Left lung (tissue), 10 donors: ENCODE data around the gene MDK. TPM values are rescaled to one million over a fixed set of nuclear protein-coding genes. Genes with fewer than 3 reads are reported as not detected.
A peak's percentile ranks its signal among the peaks of the same experiment; 100 is the strongest.

ENCODE experiments used
- ATAC-seq: fragments of 200-7000 bp; cut with Tn5 transposase; one replicate; pipeline ENCODE4 v1.9.1; 2020; ENCODE audit warnings: moderate library complexity
- DNase-seq, 4 donors: peaks; one replicate each; pipeline ENCODE4 v3.0.0-alpha.2; 2013 to 2020
- H3K27ac ChIP-seq, 2 donors: fragments of 200-600 bp; sonication (generic) in 1 of 2; one replicate each; pipeline versions ENCODE4 v1.5.0 to v1.8.0; 2020 to 2021
- H3K27me3 ChIP-seq, 2 donors: fragments of 200-600 bp; sonication (generic) in 1 of 2; one replicate each; pipeline versions ENCODE4 v1.5.0 to v1.8.0; 2020 to 2021
- H3K36me3 ChIP-seq, 2 donors: fragments of 200-600 bp; sonication (generic) in 1 of 2; one replicate each; pipeline versions ENCODE4 v1.5.0 to v1.8.0; 2020 to 2021
- H3K4me1 ChIP-seq, 2 donors: fragments of 200-600 bp; one replicate each; pipeline ENCODE4 v1.8.0; 2021
- H3K4me3 ChIP-seq, 2 donors: fragments of 200-600 bp; sonication (generic) in 1 of 2; one replicate each; pipeline versions ENCODE4 v1.5.0 to v1.8.0; 2020 to 2021; ENCODE audit warnings: mild to moderate bottlenecking in 1 of 2
- H3K9me3 ChIP-seq, 2 donors: fragments of 200-600 bp; sonication (generic) in 1 of 2; one replicate each; pipeline versions ENCODE4 v1.5.0 to v1.8.0; 2020 to 2021
- intact Hi-C, 2 donors: fragments of 100-400 bp; cut with DNase I; formaldehyde crosslinking; loops; one replicate each; pipeline versions ENCODE4 v1.11.2 to v1.14.2; 2022
- polyA plus RNA-seq, 6 donors: library from polyadenylated mRNA; unstranded; fragments of 120-200 nt; gene quantifications; one replicate each; pipeline ENCODE4 v1.2.1, GENCODE V29; 2013; ENCODE audit not compliant: insufficient read length in 6 of 6
- total RNA-seq, 2 donors: library from RNA; stranded (reverse); fragmentation: NEBNext Ultra II Directional; extraction: Animal tissue kit (Norgen Biotek cat#: 25700); gene quantifications; one replicate each; pipeline ENCODE4 v1.2.1, GENCODE V29; 2021
- TF ChIP-seq, protein P1 (sequence below), 2 donors: fragments of 200-600 bp; sonication (generic) in 1 of 2; IDR thresholded peaks; one replicate each; pipeline versions ENCODE4 v1.5.0 to v1.8.0; 2021; ENCODE audit warnings: antibody characterized with exemption in 2 of 2
- donor health status: DM: no; HTN: yes; CAD: no.
- donor health status: DM: no; HTN: no; CAD: no.

The MDK gene
- total and polyA plus RNA-seq, 8 donors = 15.4 to 1,135 (median 872) TPM

- Histone ChIP-seq H3K4me1 (peaks cover 17 to 41% of the 10 kb centered on the region in 2 donors), H3K27ac (no peak overlapping the region), H3K27me3 (peaks cover 48 to 88% of the 10 kb centered on the region in 2 donors), H3K9me3 (no peaks in the 10 kb centered on the region), H3K36me3 (no peaks in the 10 kb centered on the region), H3K4me3 (no peak overlapping the region)
- DNase-seq (no peak), ATAC-seq (no peak)
- TF ChIP-seq, protein P1, sequence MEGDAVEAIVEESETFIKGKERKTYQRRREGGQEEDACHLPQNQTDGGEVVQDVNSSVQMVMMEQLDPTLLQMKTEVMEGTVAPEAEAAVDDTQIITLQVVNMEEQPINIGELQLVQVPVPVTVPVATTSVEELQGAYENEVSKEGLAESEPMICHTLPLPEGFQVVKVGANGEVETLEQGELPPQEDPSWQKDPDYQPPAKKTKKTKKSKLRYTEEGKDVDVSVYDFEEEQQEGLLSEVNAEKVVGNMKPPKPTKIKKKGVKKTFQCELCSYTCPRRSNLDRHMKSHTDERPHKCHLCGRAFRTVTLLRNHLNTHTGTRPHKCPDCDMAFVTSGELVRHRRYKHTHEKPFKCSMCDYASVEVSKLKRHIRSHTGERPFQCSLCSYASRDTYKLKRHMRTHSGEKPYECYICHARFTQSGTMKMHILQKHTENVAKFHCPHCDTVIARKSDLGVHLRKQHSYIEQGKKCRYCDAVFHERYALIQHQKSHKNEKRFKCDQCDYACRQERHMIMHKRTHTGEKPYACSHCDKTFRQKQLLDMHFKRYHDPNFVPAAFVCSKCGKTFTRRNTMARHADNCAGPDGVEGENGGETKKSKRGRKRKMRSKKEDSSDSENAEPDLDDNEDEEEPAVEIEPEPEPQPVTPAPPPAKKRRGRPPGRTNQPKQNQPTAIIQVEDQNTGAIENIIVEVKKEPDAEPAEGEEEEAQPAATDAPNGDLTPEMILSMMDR (IDR thresholded peaks at IDR 0.05) = no peak
- intact Hi-C loops = loop anchor here in 1 of 2 donors (5.0 kb wide), 1 partner anchor 150 kb away; no protein-coding TSS in a partner anchor
Measured at GRCh38 chr11:46387456-46387855, 6.0 kb downstream of the MDK start.

GRCh38 chr11:46387919-46388618 lies 6.6 kb downstream of the MDK start:
- no peaks in the 10 kb centered on the region for H3K36me3 ChIP-seq
- TF ChIP-seq, protein P1 (IDR thresholded peaks at IDR 0.05) = no peak
- no peak for DNase-seq
- intact Hi-C loops = loop anchor here in 1 of 2 donors (5.0 kb wide), 1 partner anchor 149 kb away; no protein-coding TSS in a partner anchor
- no peak for ATAC-seq
- peaks cover 20 to 43% of the 10 kb centered on the region in 2 donors for H3K4me1 ChIP-seq
- H3K9me3 ChIP-seq = no peaks in the 10 kb centered on the region
- no peak overlapping the region for H3K27ac ChIP-seq
- no peak overlapping the region for H3K4me3 ChIP-seq
- peaks cover 48 to 88% of the 10 kb centered on the region in 2 donors for H3K27me3 ChIP-seq

- no peak for ATAC-seq
- intact Hi-C loops = loop anchor here in 1 of 2 donors (5.0 kb wide), 1 partner anchor 148 kb away; no protein-coding TSS in a partner anchor
- Histone ChIP-seq H3K9me3 (no peaks in the 10 kb centered on the region), H3K4me1 (peaks cover 20 to 45% of the 10 kb centered on the region in 2 donors), H3K27me3 (peaks cover 48 to 90% of the 10 kb centered on the region in 2 donors), H3K36me3 (no peaks in the 10 kb centered on the region), H3K27ac (no peak overlapping the region), H3K4me3 (no peak overlapping the region)
- DNase-seq = no peak
- TF ChIP-seq, protein P1 (IDR thresholded peaks at IDR 0.05) = no peak
Measured at GRCh38 chr11:46388619-46389449, 7.4 kb downstream of the MDK start.

DNA sequence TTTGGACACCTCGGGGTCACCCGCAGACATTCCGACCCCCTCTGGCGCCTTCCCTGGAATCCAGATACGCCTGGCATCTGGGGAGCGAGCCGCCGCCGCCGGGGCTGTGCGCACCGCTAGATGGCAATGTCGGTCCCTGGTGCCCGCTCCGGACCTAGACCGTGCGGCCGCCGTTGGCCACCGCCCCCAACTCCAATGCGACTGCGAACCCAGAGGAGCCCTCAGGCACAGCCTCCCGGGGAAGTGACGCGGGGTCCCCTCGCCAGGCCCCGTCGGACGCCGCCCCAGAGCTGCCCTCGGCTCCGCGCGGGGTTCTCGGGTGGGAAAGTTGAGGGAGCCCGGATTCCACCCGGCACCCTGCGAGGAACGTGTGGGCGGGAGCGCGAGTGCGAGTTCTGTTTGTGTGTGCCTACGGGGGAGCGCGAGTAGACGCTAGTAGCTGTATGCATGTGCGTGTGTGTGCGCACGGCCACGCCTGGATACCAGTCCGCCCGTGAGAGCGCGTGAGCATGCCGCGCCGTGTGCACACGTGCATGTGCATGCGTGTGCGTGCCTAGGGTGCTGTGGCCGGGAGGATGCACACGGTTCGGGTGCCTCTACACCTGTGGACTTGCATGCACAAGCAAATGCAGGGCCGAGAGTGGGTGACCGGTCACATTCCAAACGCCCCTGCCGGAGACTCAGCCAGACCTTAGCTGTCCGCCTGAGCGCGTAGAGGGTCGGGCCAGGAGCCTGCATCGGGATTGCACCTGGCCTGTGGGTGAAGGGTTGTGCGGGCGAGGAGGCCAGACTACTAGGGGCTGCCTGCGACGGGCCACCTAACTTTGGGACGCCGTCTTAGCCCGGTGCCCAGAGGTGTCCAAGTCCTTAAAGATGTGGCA lies 8.2 kb downstream of the MDK start:
- DNase-seq (peak in 3 of 4 donors; percentile 68 to 93 (median 74)), ATAC-seq (peak; percentile 81)
- H3K36me3 ChIP-seq = no peaks in the 10 kb centered on the region
- H3K9me3 ChIP-seq = no peaks in the 10 kb centered on the region
- H3K27ac ChIP-seq = no peak overlapping the region
- intact Hi-C loops = loop anchor here in 1 of 2 donors (5.0 kb wide), 1 partner anchor 148 kb away; no protein-coding TSS in a partner anchor
- H3K4me1 ChIP-seq = peaks cover 20 to 45% of the 10 kb centered on the region in 2 donors
- H3K4me3 ChIP-seq = peak overlapping the region; percentile 18 to 27
- TF ChIP-seq, protein P1 (IDR thresholded peaks at IDR 0.05) = peak; percentile 80 to 81
- peaks cover 48 to 93% of the 10 kb centered on the region in 2 donors for H3K27me3 ChIP-seq
